Measurements from ENCODE around the gene COL2A1.

Gene COL2A1

DNA sequence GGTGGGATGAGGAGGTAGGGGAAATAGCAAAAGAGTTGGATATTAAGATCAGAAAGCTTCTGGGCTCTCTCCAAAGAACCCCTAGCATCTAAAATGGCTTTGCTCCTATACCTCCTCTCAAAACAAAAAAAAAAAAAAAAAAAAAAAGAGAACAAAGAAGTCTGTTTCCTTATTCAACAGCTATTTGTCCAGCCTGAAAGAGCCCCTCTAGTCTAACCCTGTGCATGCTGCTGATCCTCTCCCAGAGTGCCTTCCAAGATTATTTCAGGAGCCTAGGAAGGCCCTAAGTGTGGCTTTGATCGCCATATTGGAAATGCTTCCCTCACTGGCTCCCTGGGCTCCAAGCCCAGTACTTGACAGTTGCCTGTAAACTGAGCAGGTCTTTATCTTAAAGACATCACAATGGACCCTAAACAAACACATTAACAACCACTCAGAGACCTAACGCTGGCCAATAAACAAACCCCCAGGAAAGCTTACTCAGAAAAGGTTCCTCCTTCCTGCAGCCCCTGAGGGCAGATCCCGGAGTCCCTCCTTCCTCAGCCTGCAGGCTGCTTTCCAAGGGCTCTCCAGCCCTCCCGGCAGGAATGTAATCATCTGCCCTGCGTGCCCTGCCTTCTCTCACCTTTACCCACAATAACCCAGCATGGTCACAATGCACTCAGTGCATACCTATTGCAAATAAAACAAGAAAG lies 17.4 kb upstream of the COL2A1 start:
- H3K27ac ChIP-seq (ENCODE audit: low read depth, low read length, severe bottlenecking), result no peak overlapping the region
- peaks cover 13% of the 10 kb centered on the region for H3K4me1 ChIP-seq (ENCODE audit: control insufficient read depth, insufficient read depth, low read length, poor library complexity, severe bottlenecking)
- H3K4me3 ChIP-seq (ENCODE audit: extremely low read depth, insufficient read depth, low read length, poor library complexity, severe bottlenecking), result no peak overlapping the region
- WGBS, 2 experiments (ENCODE audit: insufficient coverage in 2 of 2), result 0 to 8% methylated on average over 5 of the region's 5 CpGs
- no peaks in the 10 kb centered on the region for H3K36me3 ChIP-seq (ENCODE audit: control insufficient read depth, insufficient read depth, low read length)
- H3K9me3 ChIP-seq (ENCODE audit: control insufficient read depth, low read length), result no peaks in the 10 kb centered on the region

- 0% methylated on average over 1 of the region's 3 CpGs; no CpG with 5 or more reads in 1 of the 2 experiments for WGBS, 2 experiments (ENCODE audit: insufficient coverage in 2 of 2)
These were observed 15.5 kb upstream of the COL2A1 start for GRCh38 chr12:48019639-48020265.

DNA sequence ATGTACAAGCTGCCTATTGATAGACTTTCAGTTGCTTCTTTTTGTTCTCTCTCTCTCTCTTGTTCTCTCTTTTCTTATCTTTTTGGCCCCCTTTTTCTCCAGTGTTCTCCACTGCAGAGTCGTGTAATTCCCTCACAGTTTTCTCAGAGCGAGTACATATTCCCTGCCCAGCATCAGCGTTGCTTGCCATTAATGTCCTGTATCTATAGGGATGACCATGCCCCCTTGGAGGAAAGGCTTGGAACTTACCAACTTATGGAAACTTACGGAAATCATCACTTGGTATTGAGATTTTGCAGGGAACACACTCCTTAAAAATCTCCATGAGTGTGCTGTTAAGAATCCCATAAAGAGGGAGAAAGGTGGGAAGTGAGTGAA lies 14.3 kb upstream of the COL2A1 start:
- Histone ChIP-seq H3K4me3 (ENCODE audit: extremely low read depth, insufficient read depth, low read length, poor library complexity, severe bottlenecking) (no peak overlapping the region), H3K4me1 (ENCODE audit: control insufficient read depth, insufficient read depth, low read length, poor library complexity, severe bottlenecking) (peaks cover 8% of the 10 kb centered on the region), H3K27ac (ENCODE audit: low read depth, low read length, severe bottlenecking) (no peak overlapping the region), H3K36me3 (ENCODE audit: control insufficient read depth, insufficient read depth, low read length) (no peaks in the 10 kb centered on the region), H3K9me3 (ENCODE audit: control insufficient read depth, low read length) (no peaks in the 10 kb centered on the region)
- WGBS, 2 experiments (ENCODE audit: insufficient coverage in 2 of 2), result 42 to 47% methylated on average over 3 to 4 of the region's 4 CpGs

More at GRCh38 chr12:48019639-48020265, 15.5 kb upstream of the COL2A1 start:
- Histone ChIP-seq H3K36me3 (ENCODE audit: control insufficient read depth, insufficient read depth, low read length) (no peaks in the 10 kb centered on the region), H3K4me1 (ENCODE audit: control insufficient read depth, insufficient read depth, low read length, poor library complexity, severe bottlenecking) (peaks cover 8% of the 10 kb centered on the region), H3K4me3 (ENCODE audit: extremely low read depth, insufficient read depth, low read length, poor library complexity, severe bottlenecking) (no peak overlapping the region), H3K9me3 (ENCODE audit: control insufficient read depth, low read length) (no peaks in the 10 kb centered on the region), H3K27ac (ENCODE audit: low read depth, low read length, severe bottlenecking) (no peak overlapping the region)

- Histone ChIP-seq H3K36me3 (ENCODE audit: control insufficient read depth, insufficient read depth, low read length) (no peaks in the 10 kb centered on the region), H3K4me1 (ENCODE audit: control insufficient read depth, insufficient read depth, low read length, poor library complexity, severe bottlenecking) (peaks cover 8% of the 10 kb centered on the region), H3K27ac (ENCODE audit: low read depth, low read length, severe bottlenecking) (no peak overlapping the region), H3K4me3 (ENCODE audit: extremely low read depth, insufficient read depth, low read length, poor library complexity, severe bottlenecking) (no peak overlapping the region), H3K9me3 (ENCODE audit: control insufficient read depth, low read length) (no peaks in the 10 kb centered on the region)
- WGBS, 2 experiments (ENCODE audit: insufficient coverage in 2 of 2), result 89 to 90% methylated on average over 4 of the region's 4 CpGs
These were observed 13.8 kb upstream of the COL2A1 start for GRCh38 chr12:48017921-48018617.

DNA sequence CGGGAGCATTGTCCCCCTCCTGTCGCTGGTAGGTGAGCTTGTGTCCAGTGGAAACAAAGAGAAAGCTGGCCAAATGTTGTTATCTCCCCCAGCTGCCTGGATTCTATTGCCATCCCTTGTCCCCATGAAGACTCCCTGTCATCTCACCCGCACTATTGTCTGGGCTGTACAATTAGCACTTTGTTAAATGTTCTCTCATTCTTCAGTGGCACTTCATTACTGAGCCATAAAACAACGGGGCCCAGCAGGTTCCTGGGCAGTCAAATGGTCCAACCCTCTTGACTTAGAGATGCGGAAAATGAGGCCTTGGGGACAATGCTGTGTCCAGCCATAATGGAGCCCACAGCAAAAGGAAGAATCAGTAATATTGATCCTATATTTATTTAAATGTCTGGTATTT lies 13.2 kb upstream of the COL2A1 start:
- Histone ChIP-seq H3K27ac (ENCODE audit: low read depth, low read length, severe bottlenecking) (no peak overlapping the region), H3K9me3 (ENCODE audit: control insufficient read depth, low read length) (no peaks in the 10 kb centered on the region), H3K4me3 (ENCODE audit: extremely low read depth, insufficient read depth, low read length, poor library complexity, severe bottlenecking) (no peak overlapping the region), H3K36me3 (ENCODE audit: control insufficient read depth, insufficient read depth, low read length) (no peaks in the 10 kb centered on the region), H3K4me1 (ENCODE audit: control insufficient read depth, insufficient read depth, low read length, poor library complexity, severe bottlenecking) (peaks cover 8% of the 10 kb centered on the region)
- 70 to 71% methylated on average over 2 to 3 of the region's 5 CpGs for WGBS, 2 experiments (ENCODE audit: insufficient coverage in 2 of 2)

DNA sequence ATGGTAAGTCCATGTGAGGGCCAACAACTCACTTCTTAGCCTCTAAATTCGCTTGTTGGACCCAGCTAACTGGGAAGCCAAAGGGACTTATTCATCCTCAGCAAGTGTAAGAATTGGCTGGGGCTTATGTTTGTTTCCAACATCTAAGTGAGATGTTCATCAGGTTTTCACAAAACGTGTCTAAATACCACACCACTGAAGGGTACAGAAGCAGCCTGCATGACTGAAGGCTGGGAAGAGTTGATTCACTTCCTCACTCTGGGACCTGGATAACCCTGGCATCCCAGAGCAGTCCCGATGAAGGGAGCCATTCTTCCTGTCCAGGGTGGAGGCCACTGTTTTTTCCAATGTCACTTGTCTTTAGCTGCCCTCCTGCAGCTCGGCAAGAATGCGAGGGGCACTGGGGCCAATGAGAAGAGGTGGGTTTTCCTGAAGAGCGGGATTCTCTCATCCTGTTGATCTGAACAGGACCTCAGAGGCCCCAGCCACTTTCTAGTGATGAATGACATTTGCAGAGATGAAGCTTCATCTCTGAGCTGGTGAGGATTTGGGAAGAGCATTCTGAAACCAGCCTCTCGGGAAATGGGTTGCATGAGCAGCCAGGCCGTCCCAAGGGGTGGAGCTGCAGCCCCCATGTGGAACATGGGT lies 12.2 kb upstream of the COL2A1 start:
- Histone ChIP-seq H3K4me3 (ENCODE audit: extremely low read depth, insufficient read depth, low read length, poor library complexity, severe bottlenecking) (no peak overlapping the region), H3K4me1 (ENCODE audit: control insufficient read depth, insufficient read depth, low read length, poor library complexity, severe bottlenecking) (peaks cover 6% of the 10 kb centered on the region), H3K36me3 (ENCODE audit: control insufficient read depth, insufficient read depth, low read length) (no peaks in the 10 kb centered on the region), H3K9me3 (ENCODE audit: control insufficient read depth, low read length) (no peaks in the 10 kb centered on the region), H3K27ac (ENCODE audit: low read depth, low read length, severe bottlenecking) (no peak overlapping the region)
- WGBS, 2 experiments (ENCODE audit: insufficient coverage in 2 of 2), result 48 to 63% methylated on average over 6 to 7 of the region's 8 CpGs

- no peaks in the 10 kb centered on the region for H3K36me3 ChIP-seq (ENCODE audit: control insufficient read depth, insufficient read depth, low read length)
- H3K4me1 ChIP-seq (ENCODE audit: control insufficient read depth, insufficient read depth, low read length, poor library complexity, severe bottlenecking), result peaks cover 2% of the 10 kb centered on the region
- 80 to 87% methylated on average over 3 to 4 of the region's 7 CpGs for WGBS, 2 experiments (ENCODE audit: insufficient coverage in 2 of 2)
- H3K4me3 ChIP-seq (ENCODE audit: extremely low read depth, insufficient read depth, low read length, poor library complexity, severe bottlenecking), result no peak overlapping the region
- no peaks in the 10 kb centered on the region for H3K9me3 ChIP-seq (ENCODE audit: control insufficient read depth, low read length)
- H3K27ac ChIP-seq (ENCODE audit: low read depth, low read length, severe bottlenecking), result no peak overlapping the region
These were observed 11.7 kb upstream of the COL2A1 start for GRCh38 chr12:48015954-48016353.

DNA sequence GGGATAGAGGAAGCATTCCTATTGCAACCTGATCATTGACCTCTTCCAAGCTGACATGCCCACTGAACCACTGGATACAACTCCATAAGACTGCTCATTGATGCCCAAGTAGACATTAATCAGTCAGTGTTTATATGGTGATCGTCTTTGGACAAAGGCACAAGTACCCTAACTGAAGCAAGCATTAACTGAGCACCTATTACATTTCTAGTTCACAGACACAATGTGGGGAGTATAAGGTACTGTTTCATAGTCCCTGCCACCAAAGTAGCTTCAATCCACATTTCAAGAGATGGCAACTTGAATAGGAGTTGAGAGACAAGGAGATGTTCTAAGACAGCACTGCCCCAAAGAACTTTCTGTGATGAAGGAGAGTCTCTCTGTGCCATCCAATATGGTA lies 10.9 kb upstream of the COL2A1 start:
- H3K9me3 ChIP-seq (ENCODE audit: control insufficient read depth, low read length), result no peaks in the 10 kb centered on the region
- H3K27ac ChIP-seq (ENCODE audit: low read depth, low read length, severe bottlenecking), result no peak overlapping the region
- H3K36me3 ChIP-seq (ENCODE audit: control insufficient read depth, insufficient read depth, low read length), result no peaks in the 10 kb centered on the region
- H3K4me3 ChIP-seq (ENCODE audit: extremely low read depth, insufficient read depth, low read length, poor library complexity, severe bottlenecking), result no peak overlapping the region
- H3K4me1 ChIP-seq (ENCODE audit: control insufficient read depth, insufficient read depth, low read length, poor library complexity, severe bottlenecking), result peaks cover 2% of the 10 kb centered on the region
- no CpG with 5 or more reads among the region's 1 CpG for WGBS, 2 experiments (ENCODE audit: insufficient coverage in 2 of 2)

GRCh38 chr12:48013287-48013686 lies 9.0 kb upstream of the COL2A1 start:
- no peak overlapping the region for H3K27ac ChIP-seq (ENCODE audit: low read depth, low read length, severe bottlenecking)
- WGBS, 2 experiments (ENCODE audit: insufficient coverage in 2 of 2), result no CpG with 5 or more reads among the region's 2 CpGs

GRCh38 chr12:48012070-48012469 lies 7.8 kb upstream of the COL2A1 start:
- 84 to 85% methylated on average over 3 to 4 of the region's 8 CpGs for WGBS, 2 experiments (ENCODE audit: insufficient coverage in 2 of 2)
- no peak overlapping the region for H3K27ac ChIP-seq (ENCODE audit: low read depth, low read length, severe bottlenecking)

More at GRCh38 chr12:48013287-48013686, 9.0 kb upstream of the COL2A1 start:
- Histone ChIP-seq H3K9me3 (ENCODE audit: control insufficient read depth, low read length) (no peaks in the 10 kb centered on the region), H3K36me3 (ENCODE audit: control insufficient read depth, insufficient read depth, low read length) (no peaks in the 10 kb centered on the region), H3K4me3 (ENCODE audit: extremely low read depth, insufficient read depth, low read length, poor library complexity, severe bottlenecking) (no peak overlapping the region), H3K4me1 (ENCODE audit: control insufficient read depth, insufficient read depth, low read length, poor library complexity, severe bottlenecking) (peaks cover 2% of the 10 kb centered on the region)

More at GRCh38 chr12:48012070-48012469, 7.8 kb upstream of the COL2A1 start:
- H3K4me3 ChIP-seq (ENCODE audit: extremely low read depth, insufficient read depth, low read length, poor library complexity, severe bottlenecking), result no peak overlapping the region
- H3K36me3 ChIP-seq (ENCODE audit: control insufficient read depth, insufficient read depth, low read length), result no peaks in the 10 kb centered on the region
- no peaks in the 10 kb centered on the region for H3K9me3 ChIP-seq (ENCODE audit: control insufficient read depth, low read length)
- peaks cover 2% of the 10 kb centered on the region for H3K4me1 ChIP-seq (ENCODE audit: control insufficient read depth, insufficient read depth, low read length, poor library complexity, severe bottlenecking)

Measured in mesodermal cell (in vitro differentiated cells).